H1 (cell line): ENCODE results near the gene RASA4B. TPM values are rescaled to one million over a fixed set of nuclear protein-coding genes. Genes with fewer than 3 reads are reported as not detected.

Experiments
- CTCF ChIA-PET: fragments of 300-600 bp; sonication (Branson Sonifier 250); formaldehyde crosslinking; loops from one replicate; lab custom pipeline; 2021; ENCODE audit not compliant: partially characterized antibody; lab: Charles Lee
- POLR2A ChIA-PET: fragments of 300-600 bp; sonication (Branson Sonifier 250); formaldehyde crosslinking; loops from one replicate; lab custom pipeline; 2021; ENCODE audit warnings: inconsistent platforms; ENCODE audit not compliant: partially characterized antibody; lab: Charles Lee
- DNase-seq, 2 experiments: peaks; one replicate each; pipeline versions ENCODE4 v3.0.0 to v3.0.0-alpha.2; 2010 to 2022; ENCODE audit warnings: low spot score in 2 of 2, low read depth in 1 of 2, mixed read lengths in 1 of 2
- FAIRE-seq: peaks from 2 replicates; lab custom pipeline; 2011; peaks lifted over from hg19 to GRCh38; lab: Jason Lieb, UNC
- H2AFZ ChIP-seq: 2 replicates; pipeline ENCODE4 v1.8.1; 2012; ENCODE audit warnings: low read length, inconsistent platforms
- H2AK5ac ChIP-seq: 2 replicates; pipeline ENCODE4 v1.6.1; 2013; ENCODE audit warnings: low read depth, low read length
- H2BK120ac ChIP-seq: replicated peaks from 2 replicates; pipeline ENCODE3; 2013; ENCODE audit warnings: low read depth, low read length, inconsistent platforms
- H2BK12ac ChIP-seq: 2 replicates; pipeline ENCODE4 v1.6.1; 2013; ENCODE audit warnings: low read depth, low read length
- H2BK15ac ChIP-seq: 2 replicates; pipeline ENCODE4 v1.6.1; 2013; ENCODE audit warnings: low read length
- H2BK20ac ChIP-seq: 2 replicates; pipeline ENCODE4 v1.6.1; 2013; ENCODE audit warnings: low read length
- H2BK5ac ChIP-seq: 2 replicates; pipeline ENCODE4 v1.6.1; 2013; ENCODE audit warnings: low read depth, low read length
- H3K14ac ChIP-seq: 2 replicates; pipeline ENCODE4 v1.6.1; 2013; ENCODE audit warnings: inconsistent platforms; ENCODE audit not compliant: insufficient read length
- H3K18ac ChIP-seq: 2 replicates; pipeline ENCODE4 v1.6.1; 2013; ENCODE audit warnings: low read length; ENCODE audit errors: extremely low read depth
- H3K23ac ChIP-seq: 2 replicates; pipeline ENCODE4 v1.6.1; 2013; ENCODE audit warnings: inconsistent platforms; ENCODE audit not compliant: insufficient read length
- H3K23me2 ChIP-seq: 2 replicates; pipeline ENCODE4 v1.6.1; 2013; ENCODE audit warnings: low read depth, low read length
- H3K27ac ChIP-seq: 2 replicates; pipeline ENCODE4 v1.6.1; 2011; ENCODE audit warnings: low read depth, low read length, inconsistent platforms
- H3K27me3 ChIP-seq, 4 experiments: replicated peaks in 1 of 4; 1 replicate in 1 of 4; 2 replicates in 3 of 4; pipeline versions ENCODE4 v1.6.1 to v1.8.1; 2011 to 2013; ENCODE audit warnings: low read length in 3 of 4, mild to moderate bottlenecking in 3 of 4, inconsistent platforms in 2 of 4, mixed read lengths in 2 of 4, moderate library complexity in 1 of 4; ENCODE audit not compliant: control insufficient read depth in 3 of 4, insufficient read depth in 3 of 4; ENCODE audit errors: extremely low read depth in 1 of 4
- H3K36me3 ChIP-seq, 4 experiments: 2 replicates each; pipeline versions ENCODE4 v1.6.1 to v1.8.1; 2011 to 2013; ENCODE audit warnings: mild to moderate bottlenecking in 4 of 4, low read length in 3 of 4, moderate library complexity in 2 of 4, control low read depth in 1 of 4, inconsistent platforms in 1 of 4; ENCODE audit not compliant: insufficient read depth in 4 of 4, control insufficient read depth in 2 of 4
- H3K4ac ChIP-seq: replicated peaks from 2 replicates; pipeline ENCODE3; 2013; ENCODE audit warnings: low read length, low read depth, mixed read lengths, inconsistent platforms; ENCODE audit not compliant: insufficient read length
- H3K4me1 ChIP-seq, 4 experiments: replicated peaks in 1 of 4; 1 replicate in 1 of 4; 2 replicates in 3 of 4; pipeline versions ENCODE4 v1.6.1 to v1.8.1; 2011 to 2013; ENCODE audit warnings: low read length in 3 of 4, inconsistent platforms in 2 of 4, mixed read lengths in 1 of 4; ENCODE audit not compliant: insufficient read depth in 4 of 4, control insufficient read depth in 3 of 4
- H3K4me2 ChIP-seq, 2 experiments: 2 replicates each; pipeline versions ENCODE4 v1.6.1 to v1.8.1; 2011 to 2013; ENCODE audit warnings: low read depth in 2 of 2, low read length in 2 of 2, control low read depth in 1 of 2, inconsistent platforms in 1 of 2, mild to moderate bottlenecking in 1 of 2; ENCODE audit not compliant: insufficient read depth in 1 of 2
- H3K4me3 ChIP-seq, 4 experiments: fragments of 200-600, 300-600 bp in 1 of 4; sonication (generic), shearing (Covaris generic), sonication (Bioruptor Twin) in 1 of 4; 2 replicates each; pipeline versions ENCODE4 v1.5.1 to v1.8.1; 2011 to 2016; ENCODE audit warnings: low read length in 4 of 4, low read depth in 3 of 4, control low read depth in 2 of 4, inconsistent platforms in 2 of 4, mild to moderate bottlenecking in 2 of 4, mixed read lengths in 1 of 4, moderate library complexity in 1 of 4; ENCODE audit not compliant: insufficient read depth in 2 of 4; ENCODE audit errors: extremely low read depth in 1 of 4
- H3K56ac ChIP-seq: replicated peaks from 2 replicates; pipeline ENCODE3; 2013; ENCODE audit warnings: low read depth, mild to moderate bottlenecking, mixed read lengths, low read length, inconsistent platforms; ENCODE audit not compliant: insufficient read length
- H3K79me1 ChIP-seq: 2 replicates; pipeline ENCODE4 v1.6.1; 2013; ENCODE audit warnings: low read depth, low read length, control low read depth
- H3K79me2 ChIP-seq, 2 experiments: 2 replicates each; pipeline versions ENCODE4 v1.6.1 to v1.8.1; 2012 to 2013; ENCODE audit warnings: low read length in 2 of 2, mild to moderate bottlenecking in 2 of 2, inconsistent platforms in 1 of 2; ENCODE audit not compliant: insufficient read depth in 2 of 2, control insufficient read depth in 1 of 2
- H3K9ac ChIP-seq, 4 experiments: replicated peaks in 1 of 4; 1 replicate in 1 of 4; 2 replicates in 3 of 4; pipeline versions ENCODE4 v1.6.1 to v1.8.1; 2011 to 2013; ENCODE audit warnings: low read depth in 3 of 4, low read length in 3 of 4, control low read depth in 2 of 4, mild to moderate bottlenecking in 2 of 4, moderate library complexity in 2 of 4, inconsistent platforms in 1 of 4; ENCODE audit errors: extremely low read depth in 1 of 4
- H3K9me3 ChIP-seq, 2 experiments: 2 replicates each; pipeline versions ENCODE4 v1.6.1 to v1.8.1; 2012 to 2013; ENCODE audit warnings: mild to moderate bottlenecking in 2 of 2, moderate library complexity in 2 of 2, control low read depth in 1 of 2, inconsistent platforms in 1 of 2, low read depth in 1 of 2, low read length in 1 of 2, mixed read lengths in 1 of 2; ENCODE audit not compliant: insufficient read depth in 2 of 2
- H4K20me1 ChIP-seq, 2 experiments: replicated peaks in 1 of 2; 2 replicates each; pipeline versions ENCODE3 to v1.8.1; 2011 to 2013; ENCODE audit warnings: inconsistent platforms in 2 of 2, low read length in 2 of 2, mild to moderate bottlenecking in 1 of 2; ENCODE audit not compliant: insufficient read depth in 2 of 2, control insufficient read depth in 1 of 2
- H4K5ac ChIP-seq: 2 replicates; pipeline ENCODE4 v1.6.1; 2013; ENCODE audit warnings: low read length, low read depth, mixed read lengths, inconsistent platforms; ENCODE audit not compliant: insufficient read length
- H4K8ac ChIP-seq: 2 replicates; pipeline ENCODE4 v1.8.0; 2013; ENCODE audit warnings: mild to moderate bottlenecking, moderate library complexity, low read length, inconsistent platforms; ENCODE audit not compliant: insufficient read depth; ENCODE audit errors: extremely low read depth
- H4K91ac ChIP-seq: replicated peaks from 2 replicates; pipeline ENCODE3; 2013; ENCODE audit warnings: low read length, mixed read lengths, inconsistent platforms; ENCODE audit not compliant: insufficient read length
- CREB1 ChIP-seq: IDR thresholded peaks from 2 replicates; pipeline ENCODE4 v1.6.1; 2012; ENCODE audit warnings: inconsistent platforms
- JUND ChIP-seq: IDR thresholded peaks from 2 replicates; pipeline ENCODE4 v1.6.1; 2011; ENCODE audit warnings: mild to moderate bottlenecking, improper control_type of control experiment, low read length
- TEAD4 ChIP-seq: IDR thresholded peaks from 2 replicates; pipeline ENCODE4 v1.6.1; 2012; ENCODE audit warnings: low read depth, low read length, inconsistent platforms, mixed read lengths
- WGBS, 2 experiments: shearing (Covaris generic) in 1 of 2; methylation state at CpG; one replicate each; pipeline versions ENCODE4 v1.1.6 to v1.1.7; 2013 to 2015; ENCODE audit warnings: low lambda C conversion rate in 2 of 2, mixed read lengths in 2 of 2, inconsistent platforms in 1 of 2, low coverage in 1 of 2, missing lambda C conversion rate in 1 of 2; ENCODE audit not compliant: insufficient replicate concordance in 2 of 2, insufficient coverage in 1 of 2, insufficient read length in 1 of 2; ENCODE audit errors: extremely low coverage in 1 of 2, missing lambda C conversion rate in 1 of 2; 5-methylcytosine and 5-hydroxymethylcytosine counted together
- polyA plus RNA-seq, 7 experiments: library from polyadenylated mRNA; depleted of rRNA in 3 of 7; stranded (reverse) in 5 of 7; unstranded in 2 of 7; fragments of >200 nt in 5 of 7; fragments of 200-250 nt in 2 of 7; gene quantifications; 1 replicate in 5 of 7; 2 replicates in 1 of 7; 4 replicates in 1 of 7; pipeline versions ENCODE4 v1.2.1 to v1.2.3, GENCODE V29; 2011 to 2013; ENCODE audit warnings: missing spikeins in 2 of 7, mixed read lengths in 2 of 7
- total RNA-seq: library from RNA; stranded (reverse); fragmentation: NEBNext Ultra II Directional; extraction: Animal tissue kit (Norgen Biotek cat#: 25700); gene quantifications from 2 replicates; pipeline ENCODE4 v1.2.1, GENCODE V29; 2021

RASA4B gene
- total and polyA plus RNA-seq, 2 of the 8 experiments (the other 6 are each of a cell fraction or from before 2014, with no cell fraction given): 3.4 to 6.7 TPM

DNA sequence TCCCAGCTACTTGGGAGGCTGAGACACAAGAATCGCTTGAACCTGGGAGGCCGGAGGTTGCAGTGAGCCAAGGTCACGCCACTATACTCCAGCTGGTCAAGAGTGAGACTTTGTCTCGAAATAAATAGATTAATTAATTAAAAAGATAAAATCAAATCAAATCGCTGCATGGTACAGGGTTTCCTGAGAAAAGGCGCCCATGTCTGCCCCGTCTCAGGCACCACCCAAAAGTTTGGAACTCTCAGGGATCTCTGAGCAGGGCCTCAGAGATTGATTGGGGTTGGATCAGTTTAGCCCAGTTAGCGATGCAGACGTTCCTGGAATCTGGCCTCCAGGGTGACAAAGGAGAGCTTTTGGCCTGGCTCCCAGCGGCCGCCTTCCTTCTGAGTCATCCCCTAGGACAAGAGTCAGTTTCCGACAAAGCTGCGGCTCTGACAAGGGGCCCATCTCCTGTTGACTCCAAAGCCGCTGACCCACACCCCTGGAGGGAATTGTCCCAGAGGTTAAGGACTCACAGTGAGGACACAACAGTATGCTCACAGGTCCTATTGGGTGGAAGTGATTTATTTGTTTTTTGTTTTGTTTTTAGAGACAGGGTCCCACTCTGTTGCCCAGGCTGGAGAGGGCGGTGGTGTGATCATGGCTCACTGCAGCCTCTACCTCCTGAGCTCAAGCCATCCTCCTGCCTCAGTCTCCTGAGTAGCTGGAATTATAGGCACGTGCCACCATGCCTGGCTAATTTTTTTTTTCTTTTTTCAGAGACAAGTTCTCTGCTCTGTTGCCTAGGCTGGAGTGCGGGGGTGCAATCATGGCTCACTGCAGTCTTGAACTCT, 77.4 kb downstream of the RASA4B start:
- no peaks in the 10 kb centered on the region for H3K23me2 ChIP-seq
- H2BK20ac ChIP-seq: 0 out of 2 replicates have a peak overlapping the region, but pooled peaks have one; percentile 61
- no peak overlapping the region for H3K4me3 ChIP-seq
- 0 out of 2 replicates have a peak overlapping the region, but pooled peaks have one; percentile 86 for H2AK5ac ChIP-seq
- 86% methylated on average over 17 of the region's 17 CpGs; no CpG with 5 or more reads in 1 of the 2 experiments for WGBS, 2 experiments
- H3K56ac ChIP-seq: no peak overlapping the region
- no peaks in the 10 kb centered on the region for H3K27me3 ChIP-seq
- H3K79me1 ChIP-seq: no peaks in the 10 kb centered on the region
- peaks cover 0 to 9% (median 0%) of the 10 kb centered on the region in 4 experiments; a peak in 2 of 7 replicates for H3K4me1 ChIP-seq
- H3K14ac ChIP-seq: no peak overlapping the region
- no peaks in the 10 kb centered on the region for H4K20me1 ChIP-seq
- H4K8ac ChIP-seq: peak overlapping the region; percentile 51; the same call in 1 of the 2 replicates
- 0 out of 2 replicates have a peak overlapping the region, but pooled peaks have one; percentile 81 for H2BK15ac ChIP-seq
- H2BK5ac ChIP-seq: no peak overlapping the region
- no peak for FAIRE-seq
- DNase-seq: peak in 1 of 2 experiments; percentile 53
- no peak overlapping the region for H4K5ac ChIP-seq
- peak overlapping the region; percentile 65 for H4K91ac ChIP-seq
- TF ChIP-seq CREB1 (no peak), JUND (peak; percentile 60; the same call in 1 of the 2 replicates), TEAD4 (peak; percentile 36; the same call in 1 of the 2 replicates)
- no peak overlapping the region for H2AFZ ChIP-seq
- POLR2A ChIA-PET: interaction anchor here (1.2 to 5.9 kb wide), 4 partner anchors 11 to 44 kb away, joined by 3 to 49 read pairs (median 26); partner anchors contain the start of gene PRKRIP1
- no peak overlapping the region for H3K23ac ChIP-seq
- H3K36me3 ChIP-seq: peaks cover 0 to 3% (median 0%) of the 10 kb centered on the region in 4 experiments; a peak in 2 of 8 replicates
- H3K79me2 ChIP-seq: no peaks in the 10 kb centered on the region
- H3K4me2 ChIP-seq: no peak overlapping the region
- 0 out of 2 replicates have a peak overlapping the region, but pooled peaks have one; percentile 23 for H2BK12ac ChIP-seq
- no peak overlapping the region for H3K4ac ChIP-seq
- H3K9me3 ChIP-seq: no peaks in the 10 kb centered on the region
- CTCF ChIA-PET: interaction anchor here (1.0 to 2.4 kb wide), 8 partner anchors 14 to 49 kb away, joined by 3 to 9 read pairs (median 4); partner anchors contain the start of genes ALKBH4 and LRWD1
- no peak overlapping the region for H3K18ac ChIP-seq
- H3K27ac ChIP-seq: no peak overlapping the region
- H3K9ac ChIP-seq: no peak overlapping the region
- no peak overlapping the region for H2BK120ac ChIP-seq
